GM15510 (cell line): ENCODE results near the gene UCMA.

Experiments used
- POLR2A ChIP-seq: IDR thresholded peaks from 3 replicates; pipeline ENCODE4 v1.6.1; 2011; ENCODE audit warnings: borderline replicate concordance; ENCODE audit not compliant: insufficient read length; ENCODE audit errors: extremely low read depth

Gene UCMA

DNA sequence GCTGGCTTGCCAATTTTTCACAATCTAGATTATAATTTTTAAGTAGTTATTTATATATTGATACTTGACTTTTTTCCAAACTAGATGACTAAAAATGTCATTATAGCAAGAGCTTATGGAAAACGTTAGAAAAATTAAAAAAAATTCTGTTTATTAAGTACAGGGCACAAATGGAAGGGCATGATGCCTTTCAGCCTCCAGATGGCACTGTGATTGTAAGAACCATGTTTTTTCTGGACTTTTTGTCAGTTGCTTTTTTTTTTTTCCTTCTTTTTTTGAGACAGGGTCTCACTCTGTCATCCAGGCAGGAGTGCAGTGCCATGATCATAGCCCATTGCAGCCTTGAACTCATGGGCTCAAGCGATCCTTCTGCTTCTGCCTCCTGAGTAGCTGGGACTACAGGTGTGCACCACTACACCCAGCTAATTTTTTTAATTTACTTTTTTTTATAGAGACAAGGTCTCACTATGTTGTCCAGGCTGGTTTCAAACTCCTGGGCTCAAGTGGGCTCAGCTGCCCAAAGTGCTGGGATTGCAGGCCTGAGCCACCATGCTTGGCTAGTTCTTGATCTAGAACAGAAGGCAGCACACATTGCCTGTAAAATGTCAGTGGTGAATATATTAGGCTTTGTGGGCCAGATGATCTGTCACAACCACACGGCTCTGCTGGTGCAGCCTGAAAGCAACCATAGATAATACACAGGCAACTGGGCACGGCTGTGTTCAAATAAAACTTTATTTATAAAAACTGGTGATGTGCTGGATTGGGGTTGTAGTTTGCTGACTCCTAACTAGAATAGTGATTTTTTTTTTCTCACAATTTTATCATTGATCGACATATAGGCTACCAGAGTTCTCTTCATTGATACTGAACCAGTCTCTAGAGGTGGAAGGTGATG is 27.4 kb downstream of the UCMA start:
- no peak for TF ChIP-seq POLR2A

- no peak for TF ChIP-seq POLR2A
Measured at GRCh38 chr10:13206091-13206490, 28.1 kb downstream of the UCMA start.

- no peak for TF ChIP-seq POLR2A
Measured at GRCh38 chr10:13201132-13201531, 33.0 kb downstream of the UCMA start.

GRCh38 chr10:13195016-13195415 is 39.2 kb downstream of the UCMA start:
- TF ChIP-seq POLR2A = no peak

DNA sequence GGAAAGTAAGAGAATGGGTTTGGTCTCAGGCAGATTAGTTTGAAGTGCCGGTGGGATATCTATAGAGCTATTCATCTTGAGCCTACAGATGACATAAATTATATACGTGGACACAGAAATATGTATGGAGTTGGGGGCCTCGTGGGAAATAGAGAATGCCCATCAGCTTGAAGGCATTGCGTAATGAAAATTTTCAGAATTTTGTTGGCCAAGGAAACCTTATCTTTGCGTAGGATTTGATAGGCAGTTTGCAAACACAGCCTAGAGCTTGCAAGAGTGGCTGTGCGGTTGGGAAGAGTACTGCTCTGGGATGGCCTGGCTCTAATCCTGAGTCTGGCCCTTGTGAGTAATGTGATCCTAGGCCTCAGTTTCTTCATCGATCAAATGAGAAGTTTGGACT is 40.5 kb downstream of the UCMA start:
- no peak for TF ChIP-seq POLR2A

GRCh38 chr10:13191362-13191761 is 42.8 kb downstream of the UCMA start:
- no peak for TF ChIP-seq POLR2A

- TF ChIP-seq POLR2A = no peak
Measured at GRCh38 chr10:13190816-13191215, 43.4 kb downstream of the UCMA start.

DNA sequence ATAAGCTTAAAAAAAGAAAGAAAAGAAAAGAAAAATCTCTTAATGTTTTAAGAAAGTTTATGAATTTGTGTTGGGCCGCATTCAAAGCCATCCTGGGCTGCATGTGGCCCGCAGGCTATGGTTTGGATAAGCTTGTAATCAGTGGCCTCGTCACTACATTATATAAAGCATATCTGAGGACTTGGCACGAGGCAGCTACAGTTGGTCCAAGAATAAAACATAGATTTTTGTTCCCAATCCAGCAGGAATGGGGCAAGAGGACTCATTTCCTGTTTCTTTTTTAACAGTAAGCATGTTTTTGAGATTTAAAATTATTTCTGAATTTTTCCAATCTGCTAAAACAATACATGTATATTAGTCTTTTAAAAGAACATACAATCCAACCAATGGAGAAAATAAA is 44.2 kb downstream of the UCMA start:
- TF ChIP-seq POLR2A = no peak

- no peak for TF ChIP-seq POLR2A
Measured at GRCh38 chr10:13188593-13188992, 45.6 kb downstream of the UCMA start.

DNA sequence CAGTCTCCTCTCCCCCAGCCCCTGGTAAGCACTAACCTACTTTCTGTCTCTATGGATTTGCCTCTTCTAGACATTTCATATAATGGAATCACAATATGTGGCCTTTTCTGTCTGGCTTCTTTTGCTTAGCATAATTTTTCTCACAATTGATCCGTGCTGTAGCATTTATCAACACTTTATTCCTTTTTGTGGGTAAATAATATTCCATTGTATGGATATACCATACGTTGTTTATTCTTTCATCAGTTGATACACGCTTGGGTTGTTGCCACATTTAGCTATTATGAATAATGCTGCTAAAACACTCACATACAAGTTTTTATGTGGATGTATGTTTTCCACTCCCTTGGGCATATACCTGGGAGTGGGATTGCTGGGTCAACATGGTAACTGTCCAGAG is 47.0 kb downstream of the UCMA start:
- TF ChIP-seq POLR2A = no peak

DNA sequence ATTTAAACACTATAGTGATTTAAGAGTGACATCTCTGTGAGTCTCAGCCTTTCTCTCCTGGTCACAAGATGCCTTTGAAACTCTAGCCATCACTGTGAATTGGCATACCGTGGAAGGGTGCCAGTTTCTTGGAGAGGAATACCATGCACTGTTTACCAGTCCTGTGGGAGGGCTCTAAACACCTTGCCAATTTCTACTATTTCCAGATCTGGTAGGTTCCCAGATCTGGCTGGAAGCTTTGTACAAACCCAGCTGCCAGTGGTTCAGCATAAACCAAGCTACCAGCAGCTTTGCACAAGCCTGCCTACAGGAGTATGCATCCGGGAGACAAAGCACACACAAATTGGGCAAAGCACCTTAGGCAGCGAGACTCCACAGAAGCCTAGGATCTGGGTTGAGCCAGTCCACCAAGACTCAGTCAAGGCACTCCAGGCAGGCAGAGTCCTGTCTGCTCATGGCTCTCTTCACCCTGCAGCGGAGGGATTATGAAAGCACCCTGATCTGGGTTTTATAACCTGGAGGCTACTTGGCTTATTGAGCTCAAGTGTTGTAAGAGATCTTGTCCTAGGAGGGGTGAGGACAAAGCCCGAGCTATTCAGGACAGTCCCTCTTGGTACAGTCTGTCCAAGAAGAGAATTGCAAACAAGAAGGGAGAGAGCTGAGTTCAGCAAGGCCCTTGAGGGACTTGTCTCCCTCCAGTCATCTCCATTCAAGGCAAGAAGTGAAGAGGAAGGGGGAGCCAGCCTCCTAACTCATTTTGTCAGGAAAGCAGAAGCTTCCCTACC is 49.3 kb downstream of the UCMA start:
- TF ChIP-seq POLR2A = no peak

GRCh38 chr10:13184276-13184675 is 49.9 kb downstream of the UCMA start:
- TF ChIP-seq POLR2A = no peak

DNA sequence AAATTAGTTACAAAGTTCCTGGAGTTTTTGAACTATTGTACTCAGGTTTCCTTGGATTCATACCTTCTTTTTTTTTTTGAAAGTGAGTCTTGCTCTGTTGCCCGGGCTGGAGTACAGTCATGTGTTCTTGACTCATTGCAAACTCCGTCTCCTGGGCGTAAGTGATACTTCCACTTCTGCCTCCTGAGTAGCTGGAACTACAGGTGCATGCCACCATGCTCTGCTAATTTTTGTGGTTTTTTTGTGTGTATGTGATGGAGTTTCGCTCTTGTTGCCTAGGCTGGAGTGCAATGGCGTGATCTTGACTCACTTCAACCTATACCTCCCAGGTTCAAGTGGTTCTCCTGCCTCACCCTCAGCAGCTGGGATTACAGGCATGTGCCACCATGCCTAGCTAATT is 50.5 kb downstream of the UCMA start:
- no peak for TF ChIP-seq POLR2A

DNA sequence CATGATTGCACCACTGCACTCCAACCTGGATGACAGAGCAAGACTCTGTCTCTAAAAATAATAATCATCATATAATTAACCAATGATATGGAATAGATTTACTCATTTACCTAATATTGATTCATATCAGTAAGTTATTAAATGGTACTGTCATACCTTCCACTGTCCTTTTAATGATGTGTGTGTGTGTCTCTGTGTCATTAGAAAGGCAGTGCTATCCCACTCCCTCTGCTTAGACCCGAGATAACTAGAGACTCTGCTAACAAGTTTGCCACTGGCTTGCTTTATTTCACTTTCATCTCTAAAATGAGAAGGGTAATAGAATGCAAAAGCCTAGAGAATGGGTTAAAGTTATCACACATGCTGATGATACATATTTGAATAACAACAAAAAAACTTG is 51.8 kb downstream of the UCMA start:
- no peak for TF ChIP-seq POLR2A

DNA sequence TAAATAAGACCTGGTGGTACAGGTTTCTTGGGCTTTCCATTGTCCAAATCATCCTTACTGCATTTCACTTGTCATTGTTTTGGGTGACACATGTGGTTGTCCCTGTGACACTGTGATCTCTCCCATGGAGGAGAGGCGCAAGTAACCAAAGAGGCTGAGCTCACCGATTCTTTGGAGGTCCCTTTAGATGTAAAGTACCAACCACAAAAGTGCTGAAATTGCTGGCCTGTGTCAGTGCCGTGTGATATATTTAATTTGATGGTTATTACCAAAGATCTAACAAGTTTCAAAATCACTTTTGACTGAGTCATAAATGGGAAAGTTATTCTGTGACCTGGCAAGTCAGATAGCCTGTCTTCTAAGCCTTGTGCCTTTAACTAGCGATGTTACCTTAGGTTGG is 53.4 kb downstream of the UCMA start:
- no peak for TF ChIP-seq POLR2A

- no peak for TF ChIP-seq POLR2A
Measured at GRCh38 chr10:13173616-13174015, 60.6 kb downstream of the UCMA start.
